Measurements from ENCODE around the gene SPCS3. TPM values are rescaled to one million over a fixed set of nuclear protein-coding genes. Genes with fewer than 3 reads are reported as not detected.

SPCS3 gene
- total and polyA plus RNA-seq, 10 donors, result 20.6 to 164 (median 133) TPM

GRCh38 chr4:176286728-176287127 lies 33.0 kb upstream of the SPCS3 start:
- no peaks in the 10 kb centered on the region for H3K4me1 ChIP-seq
- 58 to 80% (median 65%) methylated on average over 3 of the region's 3 CpGs for WGBS, 5 donors
- no peak overlapping the region for H3K27ac ChIP-seq
- H3K9me3 ChIP-seq, result peaks cover 0 to 7% (median 0%) of the 10 kb centered on the region in 8 donors
- no peak for DNase-seq
- H3K4me3 ChIP-seq, result no peak overlapping the region
- no peaks in the 10 kb centered on the region for H3K36me3 ChIP-seq
- no peak for TF ChIP-seq CTCF (IDR thresholded peaks at IDR 0.05 in 8 of 11, conservative IDR thresholded peaks at IDR 0.05 in 3 of 11)
- no peak for TF ChIP-seq POLR2AphosphoS5 (IDR thresholded peaks at IDR 0.05)
- no peak for TF ChIP-seq POLR2A (IDR thresholded peaks at IDR 0.05)
- intact Hi-C loops (cut with DNase I; ENCODE audit: low total_unique reads), result no loop called here
- H3K27me3 ChIP-seq (replicated peaks in 1 of 7), result no peaks in the 10 kb centered on the region

GRCh38 chr4:176287546-176287945 lies 32.2 kb upstream of the SPCS3 start:
- no peaks in the 10 kb centered on the region for H3K27me3 ChIP-seq (replicated peaks in 1 of 7)
- no peak for TF ChIP-seq CTCF (IDR thresholded peaks at IDR 0.05 in 8 of 11, conservative IDR thresholded peaks at IDR 0.05 in 3 of 11)
- TF ChIP-seq POLR2AphosphoS5 (IDR thresholded peaks at IDR 0.05), result no peak
- TF ChIP-seq POLR2A (IDR thresholded peaks at IDR 0.05), result no peak
- no peak overlapping the region for H3K27ac ChIP-seq
- no peaks in the 10 kb centered on the region for H3K36me3 ChIP-seq
- no peak overlapping the region for H3K4me3 ChIP-seq
- peaks cover 0 to 1% (median 0%) of the 10 kb centered on the region in 8 donors for H3K9me3 ChIP-seq
- no peak for DNase-seq
- H3K4me1 ChIP-seq, result no peaks in the 10 kb centered on the region
- intact Hi-C loops (cut with DNase I; ENCODE audit: low total_unique reads), result no loop called here

DNA sequence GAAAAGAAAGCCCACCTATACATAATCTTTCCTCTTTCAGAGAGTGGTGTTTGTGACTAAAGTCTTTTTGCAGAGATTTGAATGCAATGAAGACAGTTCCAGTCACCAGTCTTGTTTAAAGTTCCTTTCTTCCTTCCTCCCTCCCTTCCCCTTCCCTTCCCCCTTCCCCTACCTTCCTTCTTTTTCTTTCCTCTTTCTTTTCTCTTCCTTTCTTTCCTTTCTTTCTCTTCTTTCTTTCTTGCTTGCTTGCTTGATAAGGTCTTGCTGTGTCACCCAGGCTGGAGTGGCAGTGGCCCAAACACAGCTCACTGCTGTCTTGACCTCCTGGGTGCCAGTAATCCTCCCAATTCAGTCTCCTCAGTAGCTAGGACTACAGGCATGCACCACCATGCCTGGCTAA lies 31.7 kb upstream of the SPCS3 start:
- Histone ChIP-seq H3K9me3 (no peaks in the 10 kb centered on the region), H3K36me3 (no peaks in the 10 kb centered on the region), H3K4me3 (no peak overlapping the region), H3K27me3 (replicated peaks in 1 of 7) (no peaks in the 10 kb centered on the region), H3K27ac (no peak overlapping the region), H3K4me1 (no peaks in the 10 kb centered on the region)
- intact Hi-C loops (cut with DNase I; ENCODE audit: low total_unique reads), result no loop called here
- TF ChIP-seq CTCF (IDR thresholded peaks at IDR 0.05 in 8 of 11, conservative IDR thresholded peaks at IDR 0.05 in 3 of 11), result no peak
- TF ChIP-seq POLR2AphosphoS5 (IDR thresholded peaks at IDR 0.05), result no peak
- no peak for TF ChIP-seq POLR2A (IDR thresholded peaks at IDR 0.05)
- DNase-seq, result no peak

GRCh38 chr4:176289561-176289960 lies 30.2 kb upstream of the SPCS3 start:
- DNase-seq, result no peak
- no peak for TF ChIP-seq POLR2A (IDR thresholded peaks at IDR 0.05)
- WGBS, 5 donors, result 87 to 96% (median 93%) methylated on average over 6 of the region's 6 CpGs
- no peaks in the 10 kb centered on the region for H3K9me3 ChIP-seq
- H3K4me1 ChIP-seq, result no peaks in the 10 kb centered on the region
- H3K4me3 ChIP-seq, result no peak overlapping the region
- intact Hi-C loops (cut with DNase I; ENCODE audit: low total_unique reads), result no loop called here
- H3K27ac ChIP-seq, result no peak overlapping the region
- no peaks in the 10 kb centered on the region for H3K36me3 ChIP-seq
- no peaks in the 10 kb centered on the region for H3K27me3 ChIP-seq (replicated peaks in 1 of 7)

- WGBS, 5 donors, result 88 to 94% (median 93%) methylated on average over 3 of the region's 3 CpGs
- no peak for TF ChIP-seq CTCF (IDR thresholded peaks at IDR 0.05 in 8 of 11, conservative IDR thresholded peaks at IDR 0.05 in 3 of 11)
- TF ChIP-seq POLR2AphosphoS5 (IDR thresholded peaks at IDR 0.05), result no peak
- TF ChIP-seq POLR2A (IDR thresholded peaks at IDR 0.05), result no peak
- no peaks in the 10 kb centered on the region for H3K27me3 ChIP-seq (replicated peaks in 1 of 7)
- H3K27ac ChIP-seq, result no peak overlapping the region
- intact Hi-C loops (cut with DNase I; ENCODE audit: low total_unique reads), result no loop called here
- H3K9me3 ChIP-seq, result no peaks in the 10 kb centered on the region
- H3K4me3 ChIP-seq, result no peak overlapping the region
- no peaks in the 10 kb centered on the region for H3K36me3 ChIP-seq
- DNase-seq, result no peak
- no peaks in the 10 kb centered on the region for H3K4me1 ChIP-seq
These were observed 29.2 kb upstream of the SPCS3 start for GRCh38 chr4:176290520-176290919.
